ENCODE results near the gene ZNF697. TPM values are rescaled to one million over a fixed set of nuclear protein-coding genes. Genes with fewer than 3 reads are reported as not detected.

Gene ZNF697
- total and polyA plus RNA-seq, 9 of the 15 experiments (the other 6 are each of a cell fraction or from before 2014, with no cell fraction given): 2.1 to 13.6 (median 8.3) TPM

DNA sequence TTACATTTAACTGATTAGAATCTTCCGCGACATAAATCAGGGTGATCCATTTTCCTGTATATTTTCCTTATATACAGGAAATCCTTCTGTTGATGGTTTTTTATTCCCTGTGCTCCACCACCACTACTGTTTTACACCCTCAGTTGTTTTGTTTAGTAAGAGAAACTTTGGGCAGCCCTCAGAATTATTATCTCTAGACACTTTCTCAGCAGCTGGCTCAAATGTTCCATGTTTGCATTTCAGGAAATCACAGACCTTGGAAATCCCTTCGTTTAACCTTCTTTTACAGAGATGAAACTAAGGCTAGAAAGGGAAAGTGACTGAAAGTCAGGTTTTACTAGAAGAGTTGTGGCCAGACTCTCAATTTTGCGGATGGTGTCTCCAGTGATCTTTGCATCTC, 15.2 kb downstream of the ZNF697 start (continued):
- TF ChIP-seq, protein P1, sequence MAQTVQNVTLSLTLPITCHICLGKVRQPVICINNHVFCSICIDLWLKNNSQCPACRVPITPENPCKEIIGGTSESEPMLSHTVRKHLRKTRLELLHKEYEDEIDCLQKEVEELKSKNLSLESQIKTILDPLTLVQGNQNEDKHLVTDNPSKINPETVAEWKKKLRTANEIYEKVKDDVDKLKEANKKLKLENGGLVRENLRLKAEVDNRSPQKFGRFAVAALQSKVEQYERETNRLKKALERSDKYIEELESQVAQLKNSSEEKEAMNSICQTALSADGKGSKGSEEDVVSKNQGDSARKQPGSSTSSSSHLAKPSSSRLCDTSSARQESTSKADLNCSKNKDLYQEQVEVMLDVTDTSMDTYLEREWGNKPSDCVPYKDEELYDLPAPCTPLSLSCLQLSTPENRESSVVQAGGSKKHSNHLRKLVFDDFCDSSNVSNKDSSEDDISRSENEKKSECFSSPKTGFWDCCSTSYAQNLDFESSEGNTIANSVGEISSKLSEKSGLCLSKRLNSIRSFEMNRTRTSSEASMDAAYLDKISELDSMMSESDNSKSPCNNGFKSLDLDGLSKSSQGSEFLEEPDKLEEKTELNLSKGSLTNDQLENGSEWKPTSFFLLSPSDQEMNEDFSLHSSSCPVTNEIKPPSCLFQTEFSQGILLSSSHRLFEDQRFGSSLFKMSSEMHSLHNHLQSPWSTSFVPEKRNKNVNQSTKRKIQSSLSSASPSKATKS (CRISPR knock-in tag; IDR thresholded peaks at IDR 0.05): no peak
- TF ChIP-seq SUPT5H (IDR thresholded peaks at IDR 0.05) (no peak), SMARCB1 (IDR thresholded peaks at IDR 0.05; ENCODE audit: insufficient read length, low read depth) (no peak)

- Histone ChIP-seq H3K9me1 (ENCODE audit: control insufficient read depth, insufficient read depth, low read length) (no peaks in the 10 kb centered on the region), H4K20me1 (replicated peaks; ENCODE audit: control insufficient read depth, insufficient read depth, low read length) (peaks cover 25% of the 10 kb centered on the region), H3K79me2 (ENCODE audit: control insufficient read depth, insufficient read depth, low read length) (no peaks in the 10 kb centered on the region), H3K4me1 (replicated peaks in 1 of 2; ENCODE audit: control insufficient read depth in 2 of 2, insufficient read depth in 2 of 2, low read length in 2 of 2) (peaks cover 0 to 10% of the 10 kb centered on the region in 2 experiments; a peak in 1 of 5 replicates), H3K27ac (ENCODE audit: extremely low read depth, low read depth, low read length) (no peak overlapping the region), H3K4me2 (ENCODE audit: insufficient read depth, low read length) (no peak overlapping the region), H3K36me3 (ENCODE audit: control insufficient read depth, insufficient read depth, low read length) (no peaks in the 10 kb centered on the region; the same call in 2 of the 3 replicates), H3K9ac (ENCODE audit: insufficient read depth in 1 of 2, low read depth in 2 of 2, low read length in 2 of 2) (no peak overlapping the region), H3K4me3 (no peak overlapping the region), H3K27me3 (ENCODE audit: control insufficient read depth in 2 of 2, insufficient read depth in 2 of 2, low read length in 2 of 2) (no peaks in the 10 kb centered on the region), H3K9me3 (replicated peaks; ENCODE audit: control insufficient read depth, insufficient read depth, low read depth, low read length) (no peaks in the 10 kb centered on the region), H2AFZ (ENCODE audit: low read depth, low read length) (no peak overlapping the region)
- no peak for DNase-seq (ENCODE audit: extremely low read depth in 1 of 4, low spot score in 3 of 4)
- ChIA-PET CTCF (ENCODE audit: low intra/inter-chr PET ratio) (no interaction called here), POLR2A (interaction anchor here (1.5 kb wide), 1 partner anchor 16 kb away, joined by 6 read pairs; the partner anchor contains the start of gene ZNF697)
- no peak for ATAC-seq
- BruUV-seq (replicated peaks): no TSS peak
- FAIRE-seq: no peak
- intact Hi-C loops (cut with micrococcal nuclease): no loop called here
- in situ Hi-C loops (cut with MboI): no loop called here
- WGBS (ENCODE audit: insufficient coverage, low coverage, missing lambda C conversion rate): 59% methylated on average over 5 of the region's 5 CpGs
- TF ChIP-seq MLX (CRISPR knock-in tag; conservative IDR thresholded peaks at IDR 0.05) (no peak), SRSF7 (optimal IDR thresholded peaks at IDR 0.05; ENCODE audit: low read depth, low read length) (no peak), ZNF212 (CRISPR knock-in tag; IDR thresholded peaks at IDR 0.05) (no peak), ZNF224 (CRISPR knock-in tag; IDR thresholded peaks at IDR 0.05) (no peak), ZNF717 (CRISPR knock-in tag; IDR thresholded peaks at IDR 0.05) (no peak), ZNF408 (CRISPR knock-in tag; IDR thresholded peaks at IDR 0.05; ENCODE audit: low read depth) (no peak), MAZ (CRISPR knock-in tag; conservative IDR thresholded peaks at IDR 0.05 in 1 of 2, IDR thresholded peaks at IDR 0.05 in 1 of 2) (no peak)
Measured at GRCh38 chr1:119632103-119632490, 16.0 kb downstream of the ZNF697 start.
